GM13976 (cell line): ENCODE data around the gene PRSS50.

Source experiments
- DNase-seq: peaks from one replicate; pipeline ENCODE4 v3.0.0; 2012; ENCODE audit warnings: low spot score
- in situ Hi-C: fragments of 300-500 bp; cut with MboI; formaldehyde crosslinking; loops from one replicate; pipeline ENCODE4 v1.12.0; 2022; ENCODE audit warnings: low sequenced_read_pairs, mixed read lengths, inconsistent platforms; ENCODE audit not compliant: unreplicated experiment
- TF ChIP-seq, protein P1 (sequence below): IDR thresholded peaks from 2 replicates; pipeline ENCODE4 v1.5.1; 2012; ENCODE audit warnings: borderline replicate concordance, mild to moderate bottlenecking; ENCODE audit not compliant: insufficient read depth; ENCODE audit errors: extremely low read depth, missing control alignments, control extremely low read depth

The PRSS50 gene

DNA sequence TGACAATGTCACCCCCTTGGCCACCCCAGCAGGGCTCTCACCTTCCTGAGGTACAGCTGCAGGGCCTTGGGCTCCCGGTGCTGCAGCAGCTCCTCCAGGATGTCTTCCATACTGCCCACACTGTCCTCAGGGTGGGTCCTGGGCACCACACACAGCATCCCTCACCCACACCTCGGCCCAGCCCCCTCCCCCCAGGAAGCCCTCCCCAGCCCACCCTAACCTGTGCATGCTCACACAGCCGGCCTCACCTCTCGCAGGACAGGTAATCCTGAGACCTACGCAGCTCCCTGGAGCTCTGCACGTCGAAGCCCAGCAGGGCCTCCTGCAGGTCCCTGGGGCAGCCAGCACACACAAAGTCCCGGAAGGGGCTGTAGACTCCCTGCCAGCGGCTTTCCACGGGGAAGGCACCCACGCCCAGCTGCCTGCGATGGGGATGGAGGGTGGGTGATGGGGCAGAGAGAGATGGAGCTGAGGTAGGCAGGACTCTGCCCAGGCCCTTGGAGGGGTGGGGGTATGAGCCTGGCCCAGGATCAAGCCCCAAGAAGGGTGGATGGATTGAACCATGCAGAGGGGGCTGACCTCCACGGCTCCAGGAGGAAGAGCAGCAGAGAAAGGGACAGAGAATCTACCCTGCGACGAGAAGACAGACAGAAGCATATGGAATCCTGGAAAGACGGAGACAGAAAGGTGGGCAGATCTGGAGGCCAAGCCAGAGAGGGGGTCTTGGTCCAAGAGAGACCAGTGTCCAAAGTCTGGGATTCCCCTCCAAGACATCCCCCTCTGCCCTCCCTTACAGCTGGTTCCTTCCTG lies 40.9 kb downstream of the PRSS50 start:
- no peak for DNase-seq
- in situ Hi-C loops: no loop called here
- TF ChIP-seq, protein P1, sequence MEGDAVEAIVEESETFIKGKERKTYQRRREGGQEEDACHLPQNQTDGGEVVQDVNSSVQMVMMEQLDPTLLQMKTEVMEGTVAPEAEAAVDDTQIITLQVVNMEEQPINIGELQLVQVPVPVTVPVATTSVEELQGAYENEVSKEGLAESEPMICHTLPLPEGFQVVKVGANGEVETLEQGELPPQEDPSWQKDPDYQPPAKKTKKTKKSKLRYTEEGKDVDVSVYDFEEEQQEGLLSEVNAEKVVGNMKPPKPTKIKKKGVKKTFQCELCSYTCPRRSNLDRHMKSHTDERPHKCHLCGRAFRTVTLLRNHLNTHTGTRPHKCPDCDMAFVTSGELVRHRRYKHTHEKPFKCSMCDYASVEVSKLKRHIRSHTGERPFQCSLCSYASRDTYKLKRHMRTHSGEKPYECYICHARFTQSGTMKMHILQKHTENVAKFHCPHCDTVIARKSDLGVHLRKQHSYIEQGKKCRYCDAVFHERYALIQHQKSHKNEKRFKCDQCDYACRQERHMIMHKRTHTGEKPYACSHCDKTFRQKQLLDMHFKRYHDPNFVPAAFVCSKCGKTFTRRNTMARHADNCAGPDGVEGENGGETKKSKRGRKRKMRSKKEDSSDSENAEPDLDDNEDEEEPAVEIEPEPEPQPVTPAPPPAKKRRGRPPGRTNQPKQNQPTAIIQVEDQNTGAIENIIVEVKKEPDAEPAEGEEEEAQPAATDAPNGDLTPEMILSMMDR: no peak

DNA sequence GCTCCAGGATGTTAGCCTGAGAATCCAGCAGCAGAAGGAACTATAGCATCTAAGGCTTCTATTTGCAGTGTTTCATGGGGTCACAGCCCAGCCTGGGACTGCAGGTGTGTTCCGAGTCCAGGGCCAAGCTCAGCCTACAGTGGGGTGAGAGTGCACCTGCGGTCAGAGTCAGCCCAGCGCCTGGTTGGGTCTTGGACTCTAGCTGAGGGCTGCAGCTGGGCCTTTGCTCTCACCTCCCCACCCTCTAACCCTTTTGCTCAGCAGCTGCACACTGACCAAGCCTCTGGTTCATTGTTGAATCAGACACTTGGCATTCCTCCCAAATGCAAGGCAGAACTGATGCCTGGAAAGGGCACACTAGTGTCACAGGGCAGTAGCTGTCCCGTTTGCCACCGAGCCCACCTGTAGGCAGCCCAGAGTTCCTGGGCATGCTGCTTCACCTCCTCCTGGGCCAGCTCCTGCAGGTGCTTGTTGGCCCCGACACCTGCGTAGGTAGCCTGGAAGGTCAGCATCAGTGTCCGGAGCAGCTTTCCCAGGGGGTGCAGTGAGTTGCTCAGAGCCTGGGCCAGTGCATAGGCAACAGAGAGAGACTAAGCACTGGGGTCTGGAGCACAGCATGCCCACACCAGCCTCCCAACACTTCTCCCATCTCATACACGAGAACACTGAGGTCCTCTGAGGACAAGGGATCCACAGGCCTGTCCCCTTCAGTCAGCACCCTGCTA lies 41.7 kb downstream of the PRSS50 start:
- TF ChIP-seq, protein P1: no peak
- DNase-seq: no peak
- in situ Hi-C loops: no loop called here

DNA sequence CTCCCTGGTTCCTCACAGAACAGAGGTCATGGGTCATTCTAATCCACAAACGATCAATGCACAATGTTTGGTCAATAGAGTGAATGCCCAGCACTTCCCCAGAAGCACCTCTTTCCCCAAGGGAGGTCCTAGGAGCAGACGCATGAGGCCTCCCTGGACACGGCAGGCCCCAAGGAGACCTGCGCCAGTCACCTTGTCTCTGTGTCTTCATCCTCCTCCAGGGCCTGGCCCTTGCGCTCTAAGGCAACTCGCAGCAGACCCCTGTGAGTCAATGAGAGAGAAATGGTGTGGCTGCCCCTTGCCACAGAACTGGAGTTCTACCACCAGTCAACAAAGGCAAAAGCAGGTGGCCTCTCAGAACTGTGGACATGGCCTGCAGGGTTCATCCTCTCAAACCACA lies 42.2 kb downstream of the PRSS50 start:
- TF ChIP-seq, protein P1: no peak
- in situ Hi-C loops: no loop called here
- DNase-seq: no peak

DNA sequence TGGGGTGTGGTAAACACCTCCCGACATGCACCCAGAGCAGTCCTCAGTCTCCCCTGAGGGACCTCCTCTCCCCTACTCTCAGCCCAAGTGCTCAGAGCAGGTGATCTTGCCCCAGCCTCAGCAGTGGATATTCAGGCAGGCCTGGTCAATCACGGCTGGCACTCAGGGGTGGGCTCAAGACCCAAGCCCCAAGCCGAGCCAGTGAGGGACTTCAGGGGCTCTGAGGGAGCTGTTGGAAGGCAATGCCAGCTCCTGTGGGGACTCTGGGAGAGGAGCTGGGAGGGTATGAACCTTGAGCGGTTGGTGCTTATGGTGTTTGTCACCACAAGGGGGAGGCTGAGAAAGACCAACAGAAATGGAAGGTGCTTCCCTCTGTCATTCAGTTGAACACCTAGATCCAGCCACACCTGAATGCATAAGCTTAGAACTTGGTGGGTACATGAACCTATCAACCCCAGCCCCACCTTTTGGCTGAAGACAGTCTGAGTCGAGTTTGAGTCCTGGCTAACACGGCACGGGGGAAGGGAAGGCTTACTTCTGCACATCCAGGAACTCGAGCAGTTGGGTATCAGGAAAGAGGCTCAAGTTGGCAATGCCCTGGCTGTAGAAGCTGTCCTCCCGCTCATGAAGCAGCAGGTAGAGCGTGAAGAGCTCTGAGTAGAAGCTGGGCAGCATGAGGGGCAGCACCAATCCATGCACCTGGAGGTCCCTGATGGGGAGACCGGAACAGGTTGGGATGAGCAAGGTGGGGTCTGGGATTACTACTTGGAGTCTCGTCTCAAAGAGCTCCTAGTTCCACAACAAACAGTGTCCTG lies 43.4 kb downstream of the PRSS50 start:
- TF ChIP-seq, protein P1: no peak
- in situ Hi-C loops: no loop called here

DNA sequence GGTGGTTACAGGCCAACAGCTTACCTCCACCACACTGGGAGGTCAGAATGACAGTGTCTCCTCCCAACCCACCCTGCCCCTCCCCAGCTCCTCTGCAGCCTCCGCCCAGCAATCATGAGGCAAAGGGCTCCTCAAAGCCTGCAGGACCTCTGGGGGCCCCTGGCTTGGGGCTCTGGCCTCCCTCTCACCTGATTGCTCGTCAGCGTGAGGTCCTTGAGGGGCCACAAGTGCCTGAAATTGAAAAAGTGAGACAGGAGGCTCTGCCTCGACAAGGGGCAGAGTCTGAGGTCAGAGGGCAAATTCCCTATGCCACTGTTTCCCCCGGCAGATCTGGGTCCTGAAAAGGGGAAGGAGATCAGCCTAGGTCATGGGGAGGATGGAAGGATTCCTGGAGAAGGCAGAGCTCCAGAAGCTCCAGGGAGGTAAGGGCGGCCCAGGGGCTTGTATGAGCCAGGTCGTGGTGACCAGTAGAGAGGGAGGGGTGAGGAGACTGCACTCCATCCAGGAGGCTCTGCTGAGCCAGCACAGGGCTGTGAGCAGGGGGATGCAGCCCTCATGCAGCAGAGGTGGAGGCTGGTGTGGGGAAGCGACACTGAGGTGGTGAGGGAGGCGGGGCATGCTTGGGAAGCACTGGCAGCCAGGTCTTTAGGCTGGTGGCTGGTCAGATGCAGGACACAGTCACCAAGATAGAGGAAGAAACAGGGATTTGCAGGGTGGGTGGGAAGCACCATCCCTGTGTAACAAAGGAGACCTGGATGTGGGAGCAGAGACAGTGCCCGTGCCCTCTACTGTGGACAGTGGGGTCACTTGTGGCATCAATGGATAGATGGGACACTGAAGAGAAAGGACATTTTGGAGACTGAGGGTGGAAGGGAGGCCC lies 44.3 kb downstream of the PRSS50 start:
- in situ Hi-C loops: no loop called here
- no peak for DNase-seq
- TF ChIP-seq, protein P1: no peak

More for the DNA sequence above, 43.4 kb downstream of the PRSS50 start:
- no peak for DNase-seq

DNA sequence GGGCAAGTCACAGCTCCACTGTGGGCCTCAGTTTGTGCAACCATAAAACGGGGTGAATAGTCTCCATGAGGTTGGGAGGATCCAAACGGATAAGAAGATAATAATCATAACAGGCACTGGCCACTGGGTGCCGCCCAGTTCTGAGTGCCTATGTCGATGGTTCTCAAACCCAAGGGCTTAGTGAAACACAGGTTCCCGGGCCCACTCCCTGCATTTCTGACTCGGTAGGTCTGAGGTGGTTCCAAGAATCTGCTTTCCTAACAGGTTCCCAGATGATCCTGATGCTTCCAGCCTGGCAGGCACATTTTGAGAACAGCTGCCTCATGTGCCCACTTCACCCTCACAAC lies 45.3 kb downstream of the PRSS50 start:
- TF ChIP-seq, protein P1: no peak
- in situ Hi-C loops: no loop called here
- DNase-seq: no peak
